ENCODE results near the gene SKA1.

DNA sequence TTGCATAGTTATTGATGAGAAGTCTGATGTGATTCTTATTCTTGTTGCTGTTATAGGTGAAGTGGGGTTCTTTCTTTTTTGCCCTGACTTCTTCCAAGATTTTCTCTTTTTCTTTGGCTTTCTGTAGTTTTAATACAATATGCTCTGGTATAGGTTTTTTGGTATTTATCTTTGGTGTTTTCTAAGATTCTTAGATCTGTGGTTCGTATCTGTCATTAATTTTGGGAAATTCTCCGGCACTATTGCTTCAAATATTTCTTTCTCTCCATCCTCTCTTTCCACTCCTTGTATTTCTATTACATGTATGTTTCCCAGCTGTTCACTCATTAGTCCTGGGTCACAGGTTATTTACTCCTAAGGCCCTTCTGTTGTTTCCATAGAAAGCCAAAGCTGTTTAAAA lies 43.8 kb downstream of the SKA1 start:
- TF ChIP-seq POLR2AphosphoS5 (IDR thresholded peaks at IDR 0.05; ENCODE audit: borderline replicate concordance, low read depth, low read length), result no peak
- no peak for TF ChIP-seq EZH2 (IDR thresholded peaks at IDR 0.05)

All from SK-N-MC (cell line).